HG03139 (cell line): ENCODE measurements around the gene GRK1.
"Not testable (repeated sequence)": the region's sequence is repeated elsewhere in the genome, so short reads cannot be mapped to it uniquely, and the experiment has no call there.

ENCODE experiments used
- ATAC-seq: cut with Tn5 transposase; IDR thresholded peaks from one replicate; pipeline ENCODE4 v1.9.1; 2021; ENCODE audit not compliant: unreplicated experiment

GRK1 gene

GRCh38 chr13:113664751-113665596 lies 2.0 kb upstream of the GRK1 start:
- no peak for ATAC-seq

- no peak for ATAC-seq
Measured at GRCh38 chr13:113665597-113666328, 1.3 kb upstream of the GRK1 start.

GRCh38 chr13:113666329-113666670 lies 719 bp upstream of the GRK1 start:
- ATAC-seq, result no peak

- no peak for ATAC-seq
Measured at GRCh38 chr13:113667771-113668490, 912 bp downstream of the GRK1 start.

GRCh38 chr13:113668491-113668971 lies 1.5 kb downstream of the GRK1 start:
- no peak for ATAC-seq

GRCh38 chr13:113669231-113669754 lies 2.3 kb downstream of the GRK1 start:
- no peak for ATAC-seq

GRCh38 chr13:113669755-113670341 lies 2.8 kb downstream of the GRK1 start:
- ATAC-seq, result no peak

- ATAC-seq, result no peak
Measured at GRCh38 chr13:113670541-113670940, 3.5 kb downstream of the GRK1 start.

GRCh38 chr13:113671066-113672001 lies 4.3 kb downstream of the GRK1 start:
- no peak for ATAC-seq

GRCh38 chr13:113672002-113672651 lies 5.1 kb downstream of the GRK1 start:
- no peak for ATAC-seq

- no peak for ATAC-seq
Measured at GRCh38 chr13:113722921-113723320, 55.9 kb downstream of the GRK1 start.

GRCh38 chr13:113723410-113724015 lies 56.5 kb downstream of the GRK1 start:
- no peak for ATAC-seq

- ATAC-seq, result no peak
Measured at GRCh38 chr13:113724016-113724758, 57.2 kb downstream of the GRK1 start.

- ATAC-seq, result peak; percentile 74
Measured at GRCh38 chr13:113724780-113725315, 57.8 kb downstream of the GRK1 start.

GRCh38 chr13:113725329-113726105 lies 58.5 kb downstream of the GRK1 start:
- ATAC-seq, result not testable (repeated sequence)

GRCh38 chr13:113726106-113726821 lies 59.2 kb downstream of the GRK1 start:
- ATAC-seq, result not testable (repeated sequence)
